HG02973 (cell line): Measurements from ENCODE around the gene HEXD.
"Not testable (repeated sequence)": the region's sequence is repeated elsewhere in the genome, so short reads cannot be mapped to it uniquely, and the experiment has no call there.

Experiments used
- ATAC-seq: cut with Tn5 transposase; IDR thresholded peaks from one replicate; pipeline ENCODE4 v1.9.1; 2021; ENCODE audit warnings: moderate library complexity; ENCODE audit not compliant: unreplicated experiment

HEXD gene

GRCh38 chr17:82382220-82382932 is 35.8 kb upstream of the HEXD start:
- not testable (repeated sequence) for ATAC-seq

GRCh38 chr17:82382933-82383255 is 35.3 kb upstream of the HEXD start:
- ATAC-seq = no peak

GRCh38 chr17:82383411-82383810 is 34.7 kb upstream of the HEXD start:
- no peak for ATAC-seq

- ATAC-seq = no peak
These were observed 34.0 kb upstream of the HEXD start for GRCh38 chr17:82384051-82384729.

GRCh38 chr17:82384730-82385481 is 33.2 kb upstream of the HEXD start:
- no peak for ATAC-seq

- ATAC-seq = no peak
These were observed 32.4 kb upstream of the HEXD start for GRCh38 chr17:82385559-82386254.

- ATAC-seq = no peak
These were observed 31.8 kb upstream of the HEXD start for GRCh38 chr17:82386255-82386831.

- ATAC-seq = no peak
These were observed 31.1 kb upstream of the HEXD start for GRCh38 chr17:82386881-82387704.

- ATAC-seq = no peak
These were observed 30.4 kb upstream of the HEXD start for GRCh38 chr17:82387705-82388106.

- ATAC-seq = no peak
These were observed 29.8 kb upstream of the HEXD start for GRCh38 chr17:82388223-82388921.

GRCh38 chr17:82388922-82389283 is 29.2 kb upstream of the HEXD start:
- no peak for ATAC-seq

- no peak for ATAC-seq
These were observed 28.8 kb upstream of the HEXD start for GRCh38 chr17:82389379-82389778.

- no peak for ATAC-seq
These were observed 27.9 kb upstream of the HEXD start for GRCh38 chr17:82390015-82390859.

- ATAC-seq = no peak
These were observed 27.2 kb upstream of the HEXD start for GRCh38 chr17:82390860-82391435.

- ATAC-seq = no peak
These were observed 26.6 kb upstream of the HEXD start for GRCh38 chr17:82391496-82392066.

- no peak for ATAC-seq
These were observed 25.8 kb upstream of the HEXD start for GRCh38 chr17:82392209-82392920.

GRCh38 chr17:82392941-82393340 is 25.2 kb upstream of the HEXD start:
- no peak for ATAC-seq
